Central memory CD8-positive, alpha-beta T cell (primary cell): ENCODE measurements around the gene CUTC.

Experiments
- ATAC-seq: fragments of 150-1000 bp; cut with Tn5 transposase; replicated peaks from 2 replicates; pipeline ENCODE4 v1.10.0; 2022; ENCODE audit warnings: mild to moderate bottlenecking, moderate FRiP score, moderate number of reproducible peaks; ENCODE audit not compliant: poor library complexity, severe bottlenecking; ENCODE audit errors: extremely low read depth
- DNase-seq, 2 donors: peaks; one replicate each; pipeline ENCODE4 v3.0.0; 2021; ENCODE audit warnings: low spot score in 2 of 2
- H3K27ac Mint-ChIP-seq: one replicate; pipeline ENCODE4 v1.8.0; 2022; ENCODE audit warnings: low read depth, mild to moderate bottlenecking, moderate library complexity, mixed read lengths
- H3K27me3 Mint-ChIP-seq: one replicate; pipeline ENCODE4 v1.8.0; 2022; ENCODE audit warnings: mixed read lengths
- H3K36me3 Mint-ChIP-seq: one replicate; pipeline ENCODE4 v1.8.0; 2022; ENCODE audit warnings: mild to moderate bottlenecking, moderate library complexity, mixed read lengths; ENCODE audit not compliant: insufficient read depth
- H3K4me1 Mint-ChIP-seq: one replicate; pipeline ENCODE4 v1.8.0; 2022; ENCODE audit warnings: mixed read lengths
- H3K4me3 Mint-ChIP-seq: one replicate; pipeline ENCODE4 v1.8.0; 2022; ENCODE audit warnings: mild to moderate bottlenecking, moderate library complexity, mixed read lengths
- H3K9me3 Mint-ChIP-seq: one replicate; pipeline ENCODE4 v1.8.0; 2022; ENCODE audit warnings: mixed read lengths

The CUTC gene

GRCh38 chr10:99748823-99749451 lies 16.9 kb downstream of the CUTC start:
- Mint-ChIP-seq H3K4me3 (no peak overlapping the region), H3K27me3 (no peaks in the 10 kb centered on the region), H3K4me1 (peaks cover 18% of the 10 kb centered on the region), H3K9me3 (no peaks in the 10 kb centered on the region), H3K27ac (peak overlapping the region; percentile 9), H3K36me3 (peaks cover 66% of the 10 kb centered on the region)
- DNase-seq (no peak), ATAC-seq (no peak)

- Mint-ChIP-seq H3K9me3 (no peaks in the 10 kb centered on the region), H3K27me3 (no peaks in the 10 kb centered on the region), H3K36me3 (peaks cover 59% of the 10 kb centered on the region), H3K4me1 (peaks cover 13% of the 10 kb centered on the region), H3K4me3 (no peak overlapping the region), H3K27ac (no peak overlapping the region)
- DNase-seq: no peak
- ATAC-seq: no peak
These were observed 18.6 kb downstream of the CUTC start for GRCh38 chr10:99750641-99751040.

- Mint-ChIP-seq H3K27ac (no peak overlapping the region), H3K4me3 (no peak overlapping the region), H3K4me1 (no peaks in the 10 kb centered on the region), H3K27me3 (no peaks in the 10 kb centered on the region), H3K9me3 (no peaks in the 10 kb centered on the region), H3K36me3 (peaks cover 53% of the 10 kb centered on the region)
- DNase-seq (no peak), ATAC-seq (no peak)
These were observed 22.6 kb downstream of the CUTC start for GRCh38 chr10:99754670-99755069.

- no peak for ATAC-seq
- H3K9me3 Mint-ChIP-seq: no peaks in the 10 kb centered on the region
- no peak overlapping the region for H3K27ac Mint-ChIP-seq
- H3K4me1 Mint-ChIP-seq: no peaks in the 10 kb centered on the region
- no peak overlapping the region for H3K4me3 Mint-ChIP-seq
- peaks cover 44% of the 10 kb centered on the region for H3K36me3 Mint-ChIP-seq
- DNase-seq: no peak
- H3K27me3 Mint-ChIP-seq: no peaks in the 10 kb centered on the region
These were observed 24.1 kb downstream of the CUTC start for GRCh38 chr10:99756159-99756558.

GRCh38 chr10:99758211-99758891 lies 26.3 kb downstream of the CUTC start:
- H3K4me1 Mint-ChIP-seq: no peaks in the 10 kb centered on the region
- H3K36me3 Mint-ChIP-seq: peaks cover 28% of the 10 kb centered on the region
- H3K4me3 Mint-ChIP-seq: no peak overlapping the region
- no peak overlapping the region for H3K27ac Mint-ChIP-seq
- H3K27me3 Mint-ChIP-seq: no peaks in the 10 kb centered on the region
- ATAC-seq (no peak), DNase-seq (no peak)
- no peaks in the 10 kb centered on the region for H3K9me3 Mint-ChIP-seq

GRCh38 chr10:99760321-99760720 lies 28.3 kb downstream of the CUTC start:
- H3K27ac Mint-ChIP-seq: no peak overlapping the region
- ATAC-seq: no peak
- DNase-seq: no peak
- H3K36me3 Mint-ChIP-seq: peaks cover 20% of the 10 kb centered on the region
- H3K27me3 Mint-ChIP-seq: no peaks in the 10 kb centered on the region
- no peaks in the 10 kb centered on the region for H3K9me3 Mint-ChIP-seq
- H3K4me3 Mint-ChIP-seq: no peak overlapping the region
- H3K4me1 Mint-ChIP-seq: no peaks in the 10 kb centered on the region

GRCh38 chr10:99761365-99761764 lies 29.3 kb downstream of the CUTC start:
- H3K9me3 Mint-ChIP-seq: no peaks in the 10 kb centered on the region
- no peak overlapping the region for H3K4me3 Mint-ChIP-seq
- ATAC-seq: no peak
- H3K27me3 Mint-ChIP-seq: no peaks in the 10 kb centered on the region
- H3K4me1 Mint-ChIP-seq: peaks cover 8% of the 10 kb centered on the region
- peaks cover 12% of the 10 kb centered on the region for H3K36me3 Mint-ChIP-seq
- H3K27ac Mint-ChIP-seq: no peak overlapping the region
- DNase-seq: no peak

GRCh38 chr10:99765672-99766301 lies 33.8 kb downstream of the CUTC start:
- H3K4me1 Mint-ChIP-seq: peaks cover 9% of the 10 kb centered on the region
- ATAC-seq (no peak), DNase-seq (no peak)
- H3K9me3 Mint-ChIP-seq: no peaks in the 10 kb centered on the region
- no peaks in the 10 kb centered on the region for H3K27me3 Mint-ChIP-seq
- no peak overlapping the region for H3K27ac Mint-ChIP-seq
- no peak overlapping the region for H3K4me3 Mint-ChIP-seq
- H3K36me3 Mint-ChIP-seq: no peaks in the 10 kb centered on the region

GRCh38 chr10:99766302-99766681 lies 34.3 kb downstream of the CUTC start:
- Mint-ChIP-seq H3K9me3 (no peaks in the 10 kb centered on the region), H3K36me3 (no peaks in the 10 kb centered on the region), H3K27ac (no peak overlapping the region), H3K27me3 (no peaks in the 10 kb centered on the region), H3K4me3 (no peak overlapping the region), H3K4me1 (peaks cover 9% of the 10 kb centered on the region)
- DNase-seq (peak in 1 of 2 donors; percentile 13), ATAC-seq (peak; percentile 82)

GRCh38 chr10:99767901-99768300 lies 35.9 kb downstream of the CUTC start:
- Mint-ChIP-seq H3K36me3 (no peaks in the 10 kb centered on the region), H3K4me1 (peaks cover 9% of the 10 kb centered on the region), H3K27me3 (no peaks in the 10 kb centered on the region), H3K27ac (no peak overlapping the region), H3K4me3 (no peak overlapping the region), H3K9me3 (no peaks in the 10 kb centered on the region)
- ATAC-seq (no peak), DNase-seq (no peak)

- Mint-ChIP-seq H3K4me3 (no peak overlapping the region), H3K9me3 (no peaks in the 10 kb centered on the region), H3K27ac (no peak overlapping the region), H3K36me3 (no peaks in the 10 kb centered on the region), H3K4me1 (peaks cover 9% of the 10 kb centered on the region), H3K27me3 (no peaks in the 10 kb centered on the region)
- no peak for DNase-seq
- ATAC-seq: no peak
These were observed 36.5 kb downstream of the CUTC start for GRCh38 chr10:99768556-99768955.

GRCh38 chr10:99769706-99770105 lies 37.7 kb downstream of the CUTC start:
- no peaks in the 10 kb centered on the region for H3K9me3 Mint-ChIP-seq
- DNase-seq (no peak), ATAC-seq (no peak)
- H3K4me1 Mint-ChIP-seq: peaks cover 9% of the 10 kb centered on the region
- H3K36me3 Mint-ChIP-seq: no peaks in the 10 kb centered on the region
- H3K27ac Mint-ChIP-seq: no peak overlapping the region
- H3K27me3 Mint-ChIP-seq: no peaks in the 10 kb centered on the region
- no peak overlapping the region for H3K4me3 Mint-ChIP-seq

GRCh38 chr10:99770408-99771045 lies 38.5 kb downstream of the CUTC start:
- Mint-ChIP-seq H3K36me3 (no peaks in the 10 kb centered on the region), H3K27me3 (no peaks in the 10 kb centered on the region), H3K27ac (no peak overlapping the region), H3K9me3 (no peaks in the 10 kb centered on the region), H3K4me1 (peaks cover 9% of the 10 kb centered on the region), H3K4me3 (no peak overlapping the region)
- ATAC-seq (no peak), DNase-seq (no peak)
